Transverse colon (tissue), 4 donors: Measurements from ENCODE around the gene CEMIP2. TPM values are rescaled to one million over a fixed set of nuclear protein-coding genes. Genes with fewer than 3 reads are reported as not detected.

Source experiments
- DNase-seq: peaks from one replicate; pipeline ENCODE4 v3.0.0-alpha.2; 2019
- H3K27ac ChIP-seq, 4 donors: fragments of 200-600 bp; sonication (generic); 2 replicates each; pipeline ENCODE4 v1.5.1; 2016 to 2018; ENCODE audit warnings: inconsistent platforms in 4 of 4
- H3K27me3 ChIP-seq: fragments of 200-600 bp; sonication (generic); 2 replicates; pipeline ENCODE4 v1.5.1; 2017; ENCODE audit warnings: inconsistent platforms
- H3K36me3 ChIP-seq, 4 donors: fragments of 200-600 bp; sonication (generic); 2 replicates each; pipeline ENCODE4 v1.5.1; 2017 to 2019; ENCODE audit warnings: inconsistent platforms in 4 of 4
- H3K4me1 ChIP-seq, 4 donors: fragments of 200-600 bp; sonication (generic); 2 replicates each; pipeline ENCODE4 v1.5.1; 2017 to 2020; ENCODE audit warnings: inconsistent platforms in 4 of 4
- H3K4me3 ChIP-seq, 4 donors: fragments of 200-600 bp; sonication (generic); 1 replicate in 1 of 4; 2 replicates in 3 of 4; pipeline versions ENCODE4 v1.5.1 to v1.6.1; 2017 to 2019; ENCODE audit warnings: inconsistent platforms in 4 of 4
- H3K9me3 ChIP-seq, 2 donors: fragments of 200-600 bp; sonication (generic); 2 replicates each; pipeline ENCODE4 v1.5.1; 2017 to 2019; ENCODE audit warnings: inconsistent platforms in 2 of 2
- EP300 ChIP-seq: sonication (generic); formaldehyde crosslinking; IDR thresholded peaks from one replicate; pipeline ENCODE4 v1.6.1; 2017; ENCODE audit warnings: antibody characterized with exemption, low read depth
- POLR2A ChIP-seq: fragments of 450-650 bp; IDR thresholded peaks from one replicate; pipeline ENCODE4 v1.6.1; 2016; ENCODE audit warnings: antibody characterized with exemption, mild to moderate bottlenecking, moderate library complexity
- POLR2AphosphoS5 ChIP-seq, 3 donors: sonication (generic); formaldehyde crosslinking; IDR thresholded peaks; one replicate each; pipeline ENCODE4 v1.6.1; 2016; ENCODE audit warnings: antibody characterized with exemption in 3 of 3
- WGBS, 2 donors: methylation state at CpG; one replicate each; pipeline ENCODE4 v1.1.5; 2018; ENCODE audit warnings: low coverage in 1 of 2; 5-methylcytosine and 5-hydroxymethylcytosine counted together
- in situ Hi-C, 4 donors: fragments of 200-750 bp; cut with MboI; loops; one replicate each; pipeline versions ENCODE4 v1.15.0 to v1.15.1; 2017; ENCODE audit warnings: low sequenced_read_pairs in 3 of 4, low pct_ligation_motif_present in 1 of 4, low pct_unique_long_range_greater_than_20kb in 1 of 4
- intact Hi-C: fragments of 100-400 bp; cut with DNase I; formaldehyde crosslinking; loops from one replicate; pipeline ENCODE4 v1.15.1; 2023; ENCODE audit warnings: low total_unique reads
- total RNA-seq, 4 donors: library from RNA; depleted of rRNA; stranded (reverse); fragments of >200 nt; gene quantifications; one replicate each; pipeline ENCODE4 v1.1.0, GENCODE V29; 2016
- TF ChIP-seq, protein P1 (sequence below), 5 experiments: fragments of 200-600 bp in 3 of 5; fragments of 450-650 bp in 2 of 5; sonication (generic) in 3 of 5; IDR thresholded peaks; 1 replicate in 2 of 5; 2 replicates in 3 of 5; pipeline ENCODE4 v1.5.1; 2016 to 2017; ENCODE audit warnings: antibody characterized with exemption in 5 of 5, inconsistent platforms in 3 of 5, mild to moderate bottlenecking in 2 of 5, moderate library complexity in 1 of 5

CEMIP2 gene
- total RNA-seq, 4 donors from 2014 or later: 56.3 to 352 (median 236) TPM

DNA sequence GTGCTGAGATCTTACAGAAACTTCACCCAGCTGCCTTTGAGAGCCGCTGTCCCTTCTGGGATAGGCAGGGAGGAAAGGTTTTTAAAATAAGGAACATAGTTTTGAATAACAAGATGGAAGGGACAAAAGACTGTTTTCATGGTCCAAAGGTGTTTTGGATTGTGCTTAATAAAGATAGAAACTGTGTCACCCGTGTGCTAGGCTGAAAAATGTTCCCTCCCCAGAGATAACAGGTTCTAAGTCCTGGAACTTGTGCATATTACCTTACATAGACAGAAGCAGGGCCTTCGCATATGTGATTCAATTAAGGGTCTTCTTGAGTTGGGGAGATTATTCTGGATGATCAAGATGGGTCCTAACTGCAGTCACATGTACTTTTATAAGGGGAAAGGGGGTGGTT lies 1.9 kb upstream of the CEMIP2 start:
- H3K4me1 ChIP-seq: peaks cover 0 to 37% (median 25%) of the 10 kb centered on the region in 4 donors
- no peaks in the 10 kb centered on the region for H3K9me3 ChIP-seq
- DNase-seq: no peak
- H3K27me3 ChIP-seq: no peaks in the 10 kb centered on the region
- WGBS, 2 donors: 53 to 64% methylated on average over 3 of the region's 3 CpGs
- intact Hi-C loops: no loop called here
- in situ Hi-C loops: loop anchor here (10.0 to 25.0 kb wide), 2 partner anchors 158 to 165 kb away; no protein-coding TSS in a partner anchor
- H3K4me3 ChIP-seq: no peak overlapping the region
- peak overlapping the region; percentile 96 to 99 (median 96) for H3K27ac ChIP-seq
- TF ChIP-seq, protein P1, sequence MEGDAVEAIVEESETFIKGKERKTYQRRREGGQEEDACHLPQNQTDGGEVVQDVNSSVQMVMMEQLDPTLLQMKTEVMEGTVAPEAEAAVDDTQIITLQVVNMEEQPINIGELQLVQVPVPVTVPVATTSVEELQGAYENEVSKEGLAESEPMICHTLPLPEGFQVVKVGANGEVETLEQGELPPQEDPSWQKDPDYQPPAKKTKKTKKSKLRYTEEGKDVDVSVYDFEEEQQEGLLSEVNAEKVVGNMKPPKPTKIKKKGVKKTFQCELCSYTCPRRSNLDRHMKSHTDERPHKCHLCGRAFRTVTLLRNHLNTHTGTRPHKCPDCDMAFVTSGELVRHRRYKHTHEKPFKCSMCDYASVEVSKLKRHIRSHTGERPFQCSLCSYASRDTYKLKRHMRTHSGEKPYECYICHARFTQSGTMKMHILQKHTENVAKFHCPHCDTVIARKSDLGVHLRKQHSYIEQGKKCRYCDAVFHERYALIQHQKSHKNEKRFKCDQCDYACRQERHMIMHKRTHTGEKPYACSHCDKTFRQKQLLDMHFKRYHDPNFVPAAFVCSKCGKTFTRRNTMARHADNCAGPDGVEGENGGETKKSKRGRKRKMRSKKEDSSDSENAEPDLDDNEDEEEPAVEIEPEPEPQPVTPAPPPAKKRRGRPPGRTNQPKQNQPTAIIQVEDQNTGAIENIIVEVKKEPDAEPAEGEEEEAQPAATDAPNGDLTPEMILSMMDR (IDR thresholded peaks at IDR 0.05): no peak
- TF ChIP-seq EP300 (no peak), POLR2AphosphoS5 (IDR thresholded peaks at IDR 0.05) (no peak), POLR2A (no peak)
- no peaks in the 10 kb centered on the region for H3K36me3 ChIP-seq

DNA sequence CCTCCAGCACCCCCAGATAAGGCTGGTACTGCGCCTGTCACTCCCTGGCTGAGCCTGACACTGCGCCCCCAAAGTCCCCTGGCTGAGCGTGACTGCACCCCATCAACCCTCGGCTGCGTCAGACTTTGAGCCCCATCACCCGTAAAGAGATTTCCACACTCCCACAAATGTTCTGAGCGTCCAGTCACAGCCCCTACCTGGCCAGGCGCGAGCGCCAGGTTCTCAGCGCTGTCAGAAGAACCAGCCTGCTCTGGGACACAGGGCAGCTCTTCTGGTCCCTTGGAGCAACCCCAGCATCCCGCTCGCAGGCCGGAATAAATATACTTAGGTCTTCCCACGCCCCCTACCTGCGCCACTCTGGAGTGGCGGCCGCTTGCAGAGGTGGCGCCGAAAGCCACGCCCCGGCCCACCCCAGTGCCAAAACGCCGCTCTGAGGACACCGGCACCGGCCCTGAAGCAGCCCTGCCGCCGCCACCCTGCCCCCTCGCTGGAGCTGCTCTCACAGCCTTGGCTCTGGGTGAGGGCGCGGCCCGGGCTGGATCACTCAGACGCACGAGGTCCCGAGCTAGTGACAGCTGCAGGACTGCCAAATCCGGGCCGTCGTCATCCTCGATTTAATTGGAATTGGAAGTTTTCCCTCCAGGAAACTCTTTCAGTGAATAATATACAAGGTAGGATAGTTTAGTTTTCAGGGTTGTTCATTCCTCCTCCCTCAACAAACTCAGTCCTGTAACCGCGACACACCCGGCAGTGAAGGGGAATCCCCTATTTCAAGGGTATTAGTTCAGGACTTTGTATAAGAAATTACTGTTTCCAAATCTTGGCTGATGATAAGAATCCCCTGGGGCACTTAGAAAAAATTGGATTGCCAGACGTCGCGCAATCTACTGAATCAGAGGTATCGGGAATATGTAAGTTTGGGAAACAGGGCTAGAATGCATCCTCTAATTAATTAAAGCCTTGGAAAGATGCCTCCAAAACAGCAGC lies 1.2 kb upstream of the CEMIP2 start:
- intact Hi-C loops (loop anchor here (10.0 kb wide), 1 partner anchor 165 kb away; no protein-coding TSS in a partner anchor), in situ Hi-C loops (loop anchor here (10.0 to 25.0 kb wide), 2 partner anchors 157 to 165 kb away; no protein-coding TSS in a partner anchor)
- no peaks in the 10 kb centered on the region for H3K36me3 ChIP-seq
- peak; percentile 86 for DNase-seq
- TF ChIP-seq EP300 (no peak), POLR2A (peak; percentile 29), POLR2AphosphoS5 (IDR thresholded peaks at IDR 0.05) (peak in 2 of 3 donors; percentile 8 to 29)
- TF ChIP-seq, protein P1 (IDR thresholded peaks at IDR 0.05): peak in 3 of 5 experiments; percentile 26 to 54 (median 47)
- H3K27ac ChIP-seq: peak overlapping the region; percentile 96 to 99 (median 96)
- no peaks in the 10 kb centered on the region for H3K27me3 ChIP-seq
- 3 to 6% methylated on average over 7 to 43 of the region's 46 CpGs for WGBS, 2 donors
- H3K4me3 ChIP-seq: peak overlapping the region; percentile 59 to 92 (median 76)
- no peaks in the 10 kb centered on the region for H3K9me3 ChIP-seq
- peaks cover 1 to 44% (median 32%) of the 10 kb centered on the region in 4 donors for H3K4me1 ChIP-seq

GRCh38 chr9:71767776-71768321 lies 464 bp downstream of the CEMIP2 start:
- 0 to 7% methylated on average over 1 to 33 of the region's 33 CpGs for WGBS, 2 donors
- H3K4me3 ChIP-seq: peak overlapping the region; percentile 70 to 96 (median 86)
- DNase-seq: peak; percentile 32
- H3K4me1 ChIP-seq: peaks cover 9 to 60% (median 45%) of the 10 kb centered on the region in 4 donors
- no peaks in the 10 kb centered on the region for H3K36me3 ChIP-seq
- in situ Hi-C loops: loop anchor here in 1 of 4 donors (25.0 kb wide), 1 partner anchor 156 kb away; no protein-coding TSS in a partner anchor
- TF ChIP-seq POLR2AphosphoS5 (IDR thresholded peaks at IDR 0.05) (no peak), POLR2A (no peak), EP300 (no peak)
- TF ChIP-seq, protein P1 (IDR thresholded peaks at IDR 0.05): no peak
- intact Hi-C loops: loop anchor here (10.0 kb wide), 1 partner anchor 163 kb away; no protein-coding TSS in a partner anchor
- H3K27me3 ChIP-seq: no peaks in the 10 kb centered on the region
- H3K27ac ChIP-seq: peak overlapping the region; percentile 96 to 99 (median 96)
- H3K9me3 ChIP-seq: no peaks in the 10 kb centered on the region
